Activated CD8-positive, alpha-beta memory T cell treated with anti-CD3 and anti-CD28 coated beads for 48 hours (primary cell): Measurements from ENCODE around the gene EED.

Experiments used
- DNase-seq, 3 experiments: peaks; one replicate each; pipeline ENCODE4 v3.0.0-alpha.2; 2020; ENCODE audit warnings: low read depth in 2 of 3, low spot score in 2 of 3

Gene EED, protein sequence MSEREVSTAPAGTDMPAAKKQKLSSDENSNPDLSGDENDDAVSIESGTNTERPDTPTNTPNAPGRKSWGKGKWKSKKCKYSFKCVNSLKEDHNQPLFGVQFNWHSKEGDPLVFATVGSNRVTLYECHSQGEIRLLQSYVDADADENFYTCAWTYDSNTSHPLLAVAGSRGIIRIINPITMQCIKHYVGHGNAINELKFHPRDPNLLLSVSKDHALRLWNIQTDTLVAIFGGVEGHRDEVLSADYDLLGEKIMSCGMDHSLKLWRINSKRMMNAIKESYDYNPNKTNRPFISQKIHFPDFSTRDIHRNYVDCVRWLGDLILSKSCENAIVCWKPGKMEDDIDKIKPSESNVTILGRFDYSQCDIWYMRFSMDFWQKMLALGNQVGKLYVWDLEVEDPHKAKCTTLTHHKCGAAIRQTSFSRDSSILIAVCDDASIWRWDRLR

GRCh38 chr11:86244522-86245368 is at the start of gene EED:
EED (plus strand) TSS chr11:86244753; CDS start chr11:86245230, 477 bp downstream.
- peak; percentile 84 to 91 (median 86) for DNase-seq

GRCh38 chr11:86194998-86195397 is 49.6 kb upstream of the EED start:
- DNase-seq, result no peak

- no peak for DNase-seq
These were observed 48.4 kb upstream of the EED start for GRCh38 chr11:86196085-86196696.

DNA sequence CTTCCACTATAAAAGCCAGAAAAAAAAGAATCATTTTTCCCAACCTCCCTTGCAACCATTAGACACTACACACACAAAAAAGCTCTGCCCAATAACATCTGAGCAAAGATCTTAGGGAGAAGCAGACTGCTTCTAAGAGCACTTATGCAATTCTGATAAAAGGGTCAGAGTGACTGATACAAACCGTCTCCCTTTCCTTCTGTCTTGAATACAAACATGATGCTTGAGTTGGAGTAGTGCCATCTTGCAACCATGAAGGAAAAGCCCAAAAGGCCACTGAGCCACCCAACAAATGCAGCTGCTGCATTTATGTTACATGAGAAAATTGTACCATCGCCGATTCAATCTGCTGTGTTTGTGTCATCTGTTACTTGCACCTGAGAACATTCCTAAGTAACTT is 47.6 kb upstream of the EED start:
- DNase-seq, result no peak

- no peak for DNase-seq
These were observed 47.1 kb upstream of the EED start for GRCh38 chr11:86197448-86197847.

GRCh38 chr11:86198139-86198538 is 46.4 kb upstream of the EED start:
- DNase-seq, result no peak

- no peak for DNase-seq
These were observed 45.2 kb upstream of the EED start for GRCh38 chr11:86199354-86199753.

DNA sequence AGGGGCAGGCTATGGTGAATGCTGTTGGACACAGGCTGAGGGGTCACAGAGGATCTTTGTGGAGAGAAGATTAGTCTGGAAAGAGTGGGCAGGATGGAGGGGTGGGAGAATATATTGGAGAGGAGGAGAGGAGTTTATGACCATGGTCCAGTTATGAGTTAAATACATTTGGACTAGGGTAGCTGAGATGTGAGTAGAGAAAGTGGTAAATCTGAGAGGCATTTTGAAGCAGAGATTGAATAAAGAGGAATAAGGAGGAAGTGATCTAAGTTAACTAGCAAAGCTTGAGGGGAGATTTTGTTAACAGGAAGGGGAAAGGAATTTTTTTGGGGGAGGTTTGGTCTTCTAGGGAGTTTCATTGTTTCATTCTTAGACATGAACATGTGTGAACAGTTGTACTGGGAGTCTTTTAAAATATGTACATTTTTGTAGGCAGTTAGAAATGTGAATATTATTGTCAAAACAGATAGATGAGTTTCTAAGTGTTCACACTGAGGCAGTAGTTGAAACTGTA is 43.1 kb upstream of the EED start:
- DNase-seq, result no peak

- no peak for DNase-seq
These were observed 42.6 kb upstream of the EED start for GRCh38 chr11:86202013-86202336.

GRCh38 chr11:86204356-86204755 is 40.2 kb upstream of the EED start:
- no peak for DNase-seq

GRCh38 chr11:86205421-86206336 is 38.9 kb upstream of the EED start:
- DNase-seq, result no peak

DNA sequence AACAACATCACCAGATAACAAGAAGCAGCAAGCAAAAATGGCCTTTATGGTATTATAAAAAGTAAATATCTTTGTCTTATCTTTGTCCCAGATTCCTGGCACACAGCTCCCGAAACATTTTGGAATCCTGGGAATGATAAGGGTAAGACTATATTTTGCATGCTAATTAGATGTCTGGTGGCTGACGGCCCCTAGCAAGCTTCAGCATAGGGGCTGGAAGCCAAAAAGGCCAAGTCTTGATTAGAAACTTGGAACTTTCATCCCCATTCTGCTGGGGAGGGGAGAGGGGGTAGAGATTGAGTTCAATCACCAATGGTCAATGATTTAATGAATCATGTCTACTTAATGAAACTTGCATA is 38.2 kb upstream of the EED start:
- no peak for DNase-seq

DNA sequence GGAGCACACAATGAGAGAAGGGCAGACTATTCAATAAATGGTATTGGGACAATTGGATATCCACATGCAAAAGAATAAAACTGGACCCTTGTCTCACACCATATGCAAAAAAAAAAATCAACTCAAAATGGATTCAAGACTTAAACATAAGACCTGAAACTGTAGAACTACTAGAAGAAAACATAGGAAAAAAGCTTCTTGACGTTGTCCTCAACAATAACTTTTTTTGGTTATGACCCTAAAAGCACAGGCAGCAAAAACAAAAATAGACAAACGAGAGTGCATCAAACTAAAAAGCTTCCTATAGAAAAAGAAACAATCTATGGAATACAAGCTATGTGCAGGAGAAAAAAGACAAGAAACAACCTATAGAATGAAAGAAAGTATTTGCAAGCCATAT is 37.1 kb upstream of the EED start:
- DNase-seq, result no peak

DNA sequence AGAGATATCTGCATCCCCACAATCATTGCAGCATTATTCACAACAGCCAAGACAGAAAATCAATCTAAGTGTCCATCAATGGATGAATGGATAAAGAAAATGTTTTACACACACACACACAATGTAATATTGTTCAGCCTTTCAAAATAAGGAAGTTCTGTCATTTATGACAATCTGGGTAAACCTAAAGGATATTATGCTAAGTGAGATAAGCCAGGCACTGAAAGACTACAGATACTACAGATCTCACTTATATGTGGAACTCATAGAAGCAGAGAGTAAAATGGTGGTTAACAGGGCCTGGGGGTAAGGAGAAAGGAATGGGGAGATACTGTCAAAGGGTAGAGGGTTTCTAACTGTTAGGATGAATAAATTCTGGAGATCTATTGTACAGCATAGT is 36.0 kb upstream of the EED start:
- no peak for DNase-seq

DNA sequence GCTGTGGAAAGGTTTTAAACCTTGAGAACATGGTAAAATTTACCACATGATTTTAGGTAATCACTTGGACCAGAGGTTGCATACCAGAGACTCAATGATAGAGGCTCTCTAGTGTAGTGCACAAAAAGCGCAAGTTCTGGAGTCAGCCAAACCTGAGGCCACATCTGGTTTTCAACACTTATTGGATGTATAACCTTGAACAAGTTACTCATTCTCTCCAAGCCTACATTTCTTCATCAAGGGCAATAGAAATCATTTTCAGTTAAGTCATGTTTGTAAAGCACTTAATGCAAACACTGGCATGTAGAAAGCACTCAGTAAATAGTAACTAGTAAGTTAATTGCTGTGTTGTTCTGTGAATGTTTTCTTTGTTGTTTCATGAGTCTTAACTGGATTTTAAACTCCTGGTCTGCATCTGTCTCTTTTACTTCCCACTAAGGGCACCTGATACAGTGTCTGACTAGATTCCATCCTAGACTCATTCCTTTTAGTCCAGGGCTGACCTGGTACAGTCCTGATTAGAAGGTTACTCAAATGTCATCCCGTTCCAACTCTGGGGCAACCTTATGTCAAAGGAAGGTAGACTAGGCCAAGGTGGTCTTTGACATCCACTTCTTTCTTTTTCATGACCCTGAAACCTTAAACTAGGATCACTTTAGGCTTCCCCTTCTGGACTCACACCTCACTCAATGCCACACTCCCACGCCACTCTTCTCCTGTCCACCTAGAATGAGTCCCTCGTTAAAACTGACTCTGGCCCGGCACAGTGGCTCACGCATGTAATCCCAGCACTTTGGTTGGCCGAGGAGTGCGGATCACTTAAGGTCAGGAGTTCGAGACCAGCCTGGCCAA is 34.5 kb upstream of the EED start:
- no peak for DNase-seq

DNA sequence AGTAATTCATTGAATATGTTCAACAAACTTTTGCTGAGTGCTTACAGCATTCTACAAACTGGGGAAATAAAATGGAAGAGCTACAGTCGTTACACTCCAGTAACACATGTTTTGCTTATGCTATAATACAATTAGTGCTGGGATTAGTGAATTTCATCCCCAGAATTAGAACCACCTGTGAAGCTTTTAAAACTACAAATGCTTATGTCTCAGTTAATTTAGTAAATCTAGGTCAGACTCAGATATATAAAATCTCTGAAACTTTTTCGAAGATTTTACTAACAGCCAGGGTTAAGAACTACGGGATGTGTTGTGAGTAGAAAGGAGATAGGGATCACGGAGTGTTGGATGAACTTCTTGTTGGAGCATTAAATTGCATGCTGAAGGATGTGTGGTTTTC is 33.7 kb upstream of the EED start:
- no peak for DNase-seq

DNA sequence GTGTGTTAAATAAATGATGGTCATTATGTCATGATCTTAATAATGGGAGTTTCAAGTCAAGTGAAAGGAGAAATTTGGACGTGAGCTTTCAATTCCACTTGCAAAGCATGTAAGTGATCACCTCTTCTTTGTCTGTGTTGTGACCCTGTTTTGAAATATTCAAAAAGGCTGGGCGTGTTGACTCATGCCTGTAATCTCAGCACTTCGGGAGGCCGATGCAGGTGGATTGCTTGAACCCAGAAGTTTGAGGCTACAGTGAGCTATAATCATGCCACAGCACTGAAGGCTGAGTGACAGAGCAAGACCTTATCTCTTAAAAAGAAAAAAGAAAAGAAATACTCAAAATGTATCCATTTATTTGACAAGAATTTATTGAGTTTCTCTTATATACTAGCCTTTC is 32.9 kb upstream of the EED start:
- DNase-seq, result no peak

DNA sequence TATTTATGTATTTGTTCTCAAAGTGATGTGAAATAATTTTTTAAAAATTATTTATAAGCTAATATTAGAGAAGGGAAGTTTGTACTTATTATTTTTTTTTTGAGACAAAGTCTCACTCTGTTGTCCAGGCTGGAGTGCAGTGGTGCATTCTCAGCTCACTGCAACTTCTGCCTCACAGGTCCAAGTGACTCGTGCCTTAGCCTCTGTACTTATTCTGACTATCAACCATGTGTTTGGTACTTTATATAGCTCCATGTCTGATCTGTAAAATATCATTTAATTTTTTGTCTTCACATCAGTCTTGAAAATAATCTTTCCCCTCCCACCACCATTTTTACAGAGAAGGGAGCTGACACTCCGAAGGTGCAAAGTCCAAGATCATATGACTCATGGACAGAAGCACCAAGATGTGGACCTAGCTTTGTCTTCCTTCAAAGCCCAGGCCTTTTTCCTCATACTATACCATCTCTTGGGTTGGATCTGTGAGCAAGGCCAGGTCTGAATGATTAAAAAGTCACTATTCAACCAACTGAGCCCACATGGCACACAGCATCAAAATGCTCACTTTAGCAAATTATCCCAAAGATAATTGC is 32.4 kb upstream of the EED start:
- no peak for DNase-seq

DNA sequence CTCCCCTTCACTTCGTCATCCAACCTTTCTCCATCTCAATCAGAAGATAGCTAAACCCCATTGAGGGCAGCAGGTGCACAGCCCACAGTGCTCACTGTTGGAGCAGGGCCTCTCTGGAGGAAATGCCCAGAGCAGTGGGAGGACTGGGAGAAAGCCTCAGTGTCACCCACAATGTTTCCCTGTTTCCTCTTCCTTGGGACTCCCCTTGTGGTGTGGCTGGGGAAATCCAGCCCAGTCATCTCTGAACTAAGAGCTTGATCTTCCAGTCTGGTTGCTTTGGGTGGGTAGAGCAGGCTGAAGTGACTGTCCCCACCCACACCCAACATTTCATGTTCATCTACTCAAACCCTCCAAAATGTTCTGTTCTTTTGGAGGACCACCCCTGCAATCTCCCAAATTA is 29.8 kb upstream of the EED start:
- DNase-seq, result peak; percentile 50 to 68 (median 64)
